Measurements from ENCODE around the gene LIN7A.

LIN7A gene

DNA sequence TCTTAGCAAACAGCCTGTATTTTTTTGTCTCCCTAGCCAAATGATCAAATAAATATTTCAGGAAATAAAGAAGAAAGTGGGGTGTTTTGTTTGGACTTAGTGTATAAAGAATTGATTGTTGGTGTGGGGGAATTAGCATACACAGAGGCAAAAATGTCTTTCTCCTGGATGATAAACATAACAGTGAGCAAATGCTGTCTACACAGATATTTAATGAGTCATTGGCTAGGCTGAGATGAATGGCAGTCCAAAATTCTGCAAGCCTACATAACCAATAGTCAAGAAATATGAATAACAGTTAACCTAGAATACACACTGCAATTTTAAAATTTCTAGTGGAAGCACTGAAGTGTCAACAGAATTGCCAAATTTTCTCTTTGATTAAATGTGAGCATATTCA is 185.3 kb downstream of the LIN7A start:
- Histone ChIP-seq H2BK12ac (ENCODE audit: low read length) (no peak overlapping the region), H3K4me1 (ENCODE audit: control insufficient read depth in 1 of 2, insufficient read depth in 2 of 2, low read length in 2 of 2) (no peaks in the 10 kb centered on the region), H3K79me2 (ENCODE audit: control insufficient read depth, insufficient read depth, low read length, poor library complexity) (no peaks in the 10 kb centered on the region), H3K23ac (ENCODE audit: low read length) (no peak overlapping the region), H2AFZ (ENCODE audit: insufficient read depth, low read length, poor library complexity) (no peak overlapping the region), H3K79me1 (ENCODE audit: low read length) (no peaks in the 10 kb centered on the region), H4K91ac (ENCODE audit: low read depth, low read length) (no peak overlapping the region), H2BK120ac (ENCODE audit: insufficient read depth, low read length, poor library complexity) (no peak overlapping the region), H3K14ac (ENCODE audit: low read length) (no peak overlapping the region), H3K4ac (ENCODE audit: low read depth, low read length) (no peak overlapping the region), H2BK5ac (ENCODE audit: low read depth, low read length, poor library complexity) (no peak overlapping the region), H3K4me3 (ENCODE audit: low read depth, low read length) (no peak overlapping the region), H3K4me2 (ENCODE audit: low read length) (no peak overlapping the region), H3K9me3 (ENCODE audit: insufficient read depth, low read depth, low read length) (no peaks in the 10 kb centered on the region), H4K8ac (ENCODE audit: low read depth, low read length) (no peak overlapping the region), H3K27me3 (ENCODE audit: insufficient read depth, low read length) (no peaks in the 10 kb centered on the region), H3K36me3 (ENCODE audit: control insufficient read depth in 1 of 2, insufficient read depth in 2 of 2, low read length in 2 of 2) (no peaks in the 10 kb centered on the region), H2AK5ac (ENCODE audit: low read length) (no peak overlapping the region), H3K18ac (ENCODE audit: low read length) (no peak overlapping the region), H4K12ac (ENCODE audit: low read depth, low read length) (no peak overlapping the region), H3K9ac (ENCODE audit: low read length) (no peak overlapping the region), H3K27ac (ENCODE audit: low read depth, low read length) (no peak overlapping the region)
- DNase-seq, result no peak

DNA sequence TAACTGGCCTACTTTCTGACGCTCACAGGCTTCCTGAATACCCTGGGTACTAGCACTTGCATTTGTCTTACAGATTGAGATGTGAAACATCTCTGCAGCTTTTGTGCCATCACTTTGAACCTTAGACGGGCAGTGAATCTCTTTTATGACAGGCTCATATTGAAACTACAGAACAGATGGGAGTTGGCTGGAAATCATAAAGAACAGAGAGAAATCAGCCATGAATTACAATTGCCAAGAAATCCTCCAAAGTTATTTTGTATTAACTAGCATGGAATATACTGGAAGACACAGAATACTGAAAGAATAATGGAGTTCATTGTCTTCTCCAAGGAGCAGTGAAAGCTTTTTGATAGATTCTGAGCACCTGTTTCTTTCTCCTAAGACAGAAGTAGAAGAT is 188.3 kb downstream of the LIN7A start:
- H3K18ac ChIP-seq (ENCODE audit: low read length), result no peak overlapping the region
- H4K91ac ChIP-seq (ENCODE audit: low read depth, low read length), result no peak overlapping the region
- no peak overlapping the region for H3K4me3 ChIP-seq (ENCODE audit: low read depth, low read length)
- H2BK12ac ChIP-seq (ENCODE audit: low read length), result no peak overlapping the region
- no peak overlapping the region for H3K23ac ChIP-seq (ENCODE audit: low read length)
- no peak overlapping the region for H3K4me2 ChIP-seq (ENCODE audit: low read length)
- no peak overlapping the region for H3K4ac ChIP-seq (ENCODE audit: low read depth, low read length)
- no peak overlapping the region for H2AK5ac ChIP-seq (ENCODE audit: low read length)
- H3K4me1 ChIP-seq (ENCODE audit: control insufficient read depth in 1 of 2, insufficient read depth in 2 of 2, low read length in 2 of 2), result no peaks in the 10 kb centered on the region
- no peak overlapping the region for H3K9ac ChIP-seq (ENCODE audit: low read length)
- no peak overlapping the region for H4K8ac ChIP-seq (ENCODE audit: low read depth, low read length)
- no peak overlapping the region for H2BK5ac ChIP-seq (ENCODE audit: low read depth, low read length, poor library complexity)
- H3K36me3 ChIP-seq (ENCODE audit: control insufficient read depth in 1 of 2, insufficient read depth in 2 of 2, low read length in 2 of 2), result no peaks in the 10 kb centered on the region
- no peak overlapping the region for H2BK120ac ChIP-seq (ENCODE audit: insufficient read depth, low read length, poor library complexity)
- no peak overlapping the region for H4K12ac ChIP-seq (ENCODE audit: low read depth, low read length)
- no peaks in the 10 kb centered on the region for H3K9me3 ChIP-seq (ENCODE audit: insufficient read depth, low read depth, low read length)
- DNase-seq, result no peak
- no peaks in the 10 kb centered on the region for H3K79me2 ChIP-seq (ENCODE audit: control insufficient read depth, insufficient read depth, low read length, poor library complexity)
- H3K79me1 ChIP-seq (ENCODE audit: low read length), result no peaks in the 10 kb centered on the region
- WGBS (ENCODE audit: extremely low coverage, insufficient coverage, insufficient read length), result no CpG with 5 or more reads among the region's 2 CpGs
- no peak overlapping the region for H3K14ac ChIP-seq (ENCODE audit: low read length)
- H2AFZ ChIP-seq (ENCODE audit: insufficient read depth, low read length, poor library complexity), result no peak overlapping the region
- no peak overlapping the region for H3K27ac ChIP-seq (ENCODE audit: low read depth, low read length)
- H3K27me3 ChIP-seq (ENCODE audit: insufficient read depth, low read length), result no peaks in the 10 kb centered on the region

DNA sequence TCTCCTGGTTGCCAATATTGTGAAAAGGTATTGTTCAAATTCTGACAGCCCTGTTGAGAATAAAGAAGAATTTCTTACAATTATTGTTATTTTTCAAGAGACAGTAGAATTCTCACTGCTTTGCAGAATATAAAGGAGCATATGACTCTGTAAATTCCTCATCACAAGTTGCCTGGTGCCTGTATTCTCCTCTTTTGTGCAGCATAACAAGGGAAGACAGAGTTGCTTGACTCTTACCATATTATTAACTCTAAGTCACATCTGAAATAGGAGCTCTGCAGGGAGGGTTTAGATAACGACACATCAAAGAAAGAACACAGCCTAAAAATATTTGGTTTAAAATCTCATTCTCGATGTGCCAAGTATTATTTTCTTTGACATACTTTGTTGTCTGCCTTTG is 189.9 kb downstream of the LIN7A start:
- Histone ChIP-seq H3K4me2 (ENCODE audit: low read length) (no peak overlapping the region), H4K12ac (ENCODE audit: low read depth, low read length) (no peak overlapping the region), H2AFZ (ENCODE audit: insufficient read depth, low read length, poor library complexity) (no peak overlapping the region), H2BK5ac (ENCODE audit: low read depth, low read length, poor library complexity) (no peak overlapping the region), H3K79me1 (ENCODE audit: low read length) (no peaks in the 10 kb centered on the region), H2AK5ac (ENCODE audit: low read length) (no peak overlapping the region), H3K18ac (ENCODE audit: low read length) (no peak overlapping the region), H3K4me1 (ENCODE audit: control insufficient read depth in 1 of 2, insufficient read depth in 2 of 2, low read length in 2 of 2) (no peaks in the 10 kb centered on the region), H3K9ac (ENCODE audit: low read length) (no peak overlapping the region), H3K27ac (ENCODE audit: low read depth, low read length) (no peak overlapping the region), H3K23ac (ENCODE audit: low read length) (no peak overlapping the region), H3K36me3 (ENCODE audit: control insufficient read depth in 1 of 2, insufficient read depth in 2 of 2, low read length in 2 of 2) (no peaks in the 10 kb centered on the region), H3K9me3 (ENCODE audit: insufficient read depth, low read depth, low read length) (no peaks in the 10 kb centered on the region), H3K14ac (ENCODE audit: low read length) (no peak overlapping the region), H2BK12ac (ENCODE audit: low read length) (no peak overlapping the region), H3K27me3 (ENCODE audit: insufficient read depth, low read length) (no peaks in the 10 kb centered on the region), H3K4ac (ENCODE audit: low read depth, low read length) (no peak overlapping the region), H3K4me3 (ENCODE audit: low read depth, low read length) (no peak overlapping the region), H2BK120ac (ENCODE audit: insufficient read depth, low read length, poor library complexity) (no peak overlapping the region), H4K8ac (ENCODE audit: low read depth, low read length) (no peak overlapping the region), H3K79me2 (ENCODE audit: control insufficient read depth, insufficient read depth, low read length, poor library complexity) (no peaks in the 10 kb centered on the region), H4K91ac (ENCODE audit: low read depth, low read length) (no peak overlapping the region)
- DNase-seq, result no peak
- WGBS (ENCODE audit: extremely low coverage, insufficient coverage, insufficient read length), result no CpG with 5 or more reads among the region's 2 CpGs

DNA sequence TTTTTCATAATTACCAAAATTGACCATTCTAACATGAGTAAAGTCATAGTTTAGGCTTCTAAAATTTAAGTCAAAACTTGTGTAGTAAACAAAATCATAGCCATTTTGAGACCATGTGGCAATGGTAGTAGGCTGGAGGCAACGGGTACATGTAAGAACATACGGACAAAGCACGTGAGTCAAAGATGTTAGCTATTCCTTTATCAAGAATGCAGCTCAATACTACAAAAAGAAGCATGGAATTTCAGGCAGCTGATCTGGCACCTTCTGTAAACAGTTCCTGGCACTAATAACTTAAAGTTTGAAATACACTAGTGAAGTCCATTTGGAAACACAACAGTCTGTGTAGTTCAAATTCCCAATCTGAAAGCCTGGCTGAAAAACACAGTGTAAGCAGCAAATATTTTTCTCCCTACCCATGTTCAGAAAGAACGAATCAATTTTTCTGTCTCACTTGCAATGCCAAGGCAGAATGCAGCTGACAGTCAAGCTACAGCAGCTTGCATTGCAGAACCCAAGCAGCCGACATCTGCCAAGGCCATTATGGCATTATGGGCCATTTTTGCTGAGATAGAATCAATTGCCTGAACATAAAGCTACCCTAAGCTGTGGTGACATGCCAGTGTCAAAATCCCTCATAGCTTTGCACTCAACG is 191.8 kb downstream of the LIN7A start:
- H2AK5ac ChIP-seq (ENCODE audit: low read length), result no peak overlapping the region
- no peaks in the 10 kb centered on the region for H3K27me3 ChIP-seq (ENCODE audit: insufficient read depth, low read length)
- no peak overlapping the region for H2BK120ac ChIP-seq (ENCODE audit: insufficient read depth, low read length, poor library complexity)
- no peak overlapping the region for H2BK5ac ChIP-seq (ENCODE audit: low read depth, low read length, poor library complexity)
- no peak overlapping the region for H3K27ac ChIP-seq (ENCODE audit: low read depth, low read length)
- WGBS (ENCODE audit: extremely low coverage, insufficient coverage, insufficient read length), result no CpG with 5 or more reads among the region's 6 CpGs
- H4K8ac ChIP-seq (ENCODE audit: low read depth, low read length), result no peak overlapping the region
- no peaks in the 10 kb centered on the region for H3K36me3 ChIP-seq (ENCODE audit: control insufficient read depth in 1 of 2, insufficient read depth in 2 of 2, low read length in 2 of 2)
- H3K14ac ChIP-seq (ENCODE audit: low read length), result no peak overlapping the region
- H3K4me3 ChIP-seq (ENCODE audit: low read depth, low read length), result no peak overlapping the region
- H3K4me2 ChIP-seq (ENCODE audit: low read length), result no peak overlapping the region
- no peaks in the 10 kb centered on the region for H3K79me2 ChIP-seq (ENCODE audit: control insufficient read depth, insufficient read depth, low read length, poor library complexity)
- no peak overlapping the region for H2AFZ ChIP-seq (ENCODE audit: insufficient read depth, low read length, poor library complexity)
- no peak overlapping the region for H4K91ac ChIP-seq (ENCODE audit: low read depth, low read length)
- DNase-seq, result no peak
- no peaks in the 10 kb centered on the region for H3K4me1 ChIP-seq (ENCODE audit: control insufficient read depth in 1 of 2, insufficient read depth in 2 of 2, low read length in 2 of 2)
- no peak overlapping the region for H3K4ac ChIP-seq (ENCODE audit: low read depth, low read length)
- no peak overlapping the region for H3K23ac ChIP-seq (ENCODE audit: low read length)
- no peak overlapping the region for H3K18ac ChIP-seq (ENCODE audit: low read length)
- H3K79me1 ChIP-seq (ENCODE audit: low read length), result no peaks in the 10 kb centered on the region
- H4K12ac ChIP-seq (ENCODE audit: low read depth, low read length), result no peak overlapping the region
- H2BK12ac ChIP-seq (ENCODE audit: low read length), result no peak overlapping the region
- H3K9me3 ChIP-seq (ENCODE audit: insufficient read depth, low read depth, low read length), result no peaks in the 10 kb centered on the region
- H3K9ac ChIP-seq (ENCODE audit: low read length), result no peak overlapping the region
